GM21447 (cell line): Measurements from ENCODE around the gene SHISA8.

Experiments used
- ATAC-seq: cut with Tn5 transposase; IDR thresholded peaks from one replicate; pipeline ENCODE4 v1.9.1; 2021; ENCODE audit not compliant: unreplicated experiment

The SHISA8 gene

DNA sequence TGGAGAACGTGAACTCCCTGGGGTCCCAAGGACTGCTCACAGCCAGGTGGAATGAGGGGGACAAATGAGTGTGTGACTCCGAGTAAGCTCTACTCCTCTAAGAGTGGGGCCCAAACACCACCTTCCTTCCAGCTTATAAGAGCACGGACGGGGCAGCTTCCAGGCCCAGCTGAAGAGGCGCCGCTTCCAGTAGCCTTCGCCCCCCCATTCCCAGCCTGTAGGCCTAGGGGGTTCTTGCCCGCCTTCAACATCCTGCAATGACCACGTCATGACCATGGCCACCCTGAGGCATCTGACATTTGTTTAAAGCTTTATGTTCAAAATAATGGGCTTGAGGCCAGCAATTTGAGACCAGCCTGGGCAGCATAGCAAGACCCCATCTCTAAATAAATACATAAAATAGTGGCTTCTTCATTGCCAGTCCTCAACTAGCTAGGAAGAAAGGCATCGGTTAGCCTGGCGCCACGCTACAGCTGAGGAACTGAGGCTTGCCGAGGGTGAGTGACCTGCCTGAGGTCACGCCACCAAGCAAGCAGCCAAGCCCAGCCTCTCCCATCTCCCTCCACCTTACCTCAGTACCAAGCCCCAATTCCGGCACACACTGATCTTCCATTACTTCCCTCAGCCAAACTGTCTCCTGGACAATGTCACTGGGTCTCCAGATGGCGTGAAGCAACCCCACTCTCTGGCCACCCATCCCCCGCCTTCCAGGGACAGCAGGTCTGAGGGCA, 19.6 kb upstream of the SHISA8 start:
- ATAC-seq: no peak

DNA sequence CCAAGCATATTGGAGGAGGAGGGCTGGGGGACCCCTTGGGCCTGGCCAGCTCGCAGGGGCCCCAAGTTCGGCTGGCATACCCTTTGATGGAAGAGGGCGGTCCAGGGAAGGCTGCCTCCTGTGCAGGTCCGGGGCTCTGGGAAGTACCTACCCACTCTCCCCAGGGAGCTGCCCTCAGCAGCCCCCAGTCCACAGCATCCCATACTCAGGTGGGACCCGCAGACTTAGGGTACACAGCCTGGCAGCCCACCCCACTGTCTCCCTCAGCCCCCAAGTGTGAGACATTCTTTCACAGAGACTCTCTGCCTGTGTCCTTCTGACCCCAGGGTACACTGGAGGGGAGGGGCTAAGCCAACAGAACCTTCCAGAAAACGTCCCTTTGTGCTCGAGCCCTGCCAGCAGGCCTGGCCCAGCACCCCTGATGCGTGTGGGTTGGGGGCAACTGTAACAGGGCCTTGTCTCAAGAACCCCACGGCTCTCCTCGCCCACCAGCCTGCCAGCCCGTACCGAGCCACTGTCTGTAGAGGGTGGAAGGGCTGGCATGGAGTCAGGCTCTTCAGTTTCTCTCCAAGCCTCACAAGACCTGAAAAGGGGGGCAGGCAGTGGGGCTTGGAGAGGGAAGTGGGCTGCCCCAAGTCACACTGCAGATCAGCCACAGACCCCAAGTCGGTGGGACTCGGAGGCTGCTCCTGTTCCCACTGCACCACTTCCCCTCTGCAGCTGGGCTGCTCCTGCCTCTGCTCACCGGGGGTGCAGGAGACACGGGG, 18.7 kb upstream of the SHISA8 start:
- no peak for ATAC-seq

DNA sequence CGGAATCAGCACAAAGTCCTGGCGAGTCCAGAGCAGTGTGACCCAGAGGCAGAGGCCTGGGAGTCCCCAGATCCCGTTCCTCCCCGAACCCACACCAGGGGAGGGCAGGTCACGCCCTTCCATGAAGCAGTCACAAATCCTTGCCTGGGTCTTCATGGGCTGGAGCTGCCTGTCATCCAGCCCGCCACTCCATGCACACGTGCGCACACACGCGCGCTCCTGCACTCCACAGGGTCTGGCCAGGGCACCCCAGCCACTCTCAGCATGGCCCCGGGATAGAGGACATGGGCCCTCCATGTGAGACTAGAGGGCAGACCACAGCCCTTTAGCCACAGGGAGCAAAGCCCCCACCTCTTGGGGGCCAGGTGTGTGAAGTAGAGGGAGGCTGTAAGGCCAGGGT, 17.5 kb upstream of the SHISA8 start:
- no peak for ATAC-seq

DNA sequence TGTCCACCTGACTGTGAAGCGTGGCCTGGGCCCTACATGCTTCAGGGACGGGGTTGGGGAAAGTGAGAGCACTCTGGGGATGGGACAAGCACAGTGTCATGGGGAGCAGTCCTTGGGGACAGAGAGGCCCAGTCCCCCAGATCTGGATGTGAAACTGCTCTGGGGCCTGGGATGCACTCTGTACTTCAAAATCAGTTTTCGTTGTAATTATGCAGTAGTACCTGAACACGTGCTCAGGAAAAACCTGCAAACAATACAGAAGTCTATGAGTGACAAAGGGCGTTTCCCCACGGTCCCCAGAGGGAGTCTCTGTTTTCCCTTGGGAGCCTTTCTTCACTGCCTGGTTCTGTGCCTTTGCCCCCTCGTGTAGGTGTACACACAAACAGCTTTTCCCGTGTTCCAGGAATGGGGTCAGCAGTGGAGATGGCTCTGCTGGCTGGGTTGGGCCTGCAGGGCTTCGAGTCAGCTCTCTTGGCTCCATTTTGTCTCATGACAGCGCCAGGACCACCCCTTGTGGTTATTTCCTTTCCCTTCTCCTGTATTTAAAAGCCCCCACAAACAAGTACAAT, 16.9 kb upstream of the SHISA8 start:
- no peak for ATAC-seq

DNA sequence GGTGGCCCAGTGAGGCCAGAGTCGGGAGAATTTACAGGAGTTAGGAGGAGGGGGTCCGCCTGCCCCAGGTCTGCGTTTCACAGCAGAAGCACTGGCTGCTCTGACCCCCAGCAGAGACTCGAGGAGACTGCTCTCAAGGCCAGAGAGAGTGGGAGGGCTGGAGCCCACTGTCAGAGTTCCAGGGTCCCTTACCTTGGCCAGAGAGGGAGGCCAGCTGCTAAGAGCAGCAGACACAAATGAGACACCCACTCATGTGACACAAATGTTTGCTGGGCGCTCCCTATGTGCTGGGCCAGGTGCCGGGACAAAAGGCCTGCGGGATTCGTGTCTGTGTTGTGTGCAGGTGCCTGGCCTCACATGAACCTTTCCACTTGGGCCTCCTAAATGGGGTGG, 14.5 kb upstream of the SHISA8 start:
- ATAC-seq: no peak

DNA sequence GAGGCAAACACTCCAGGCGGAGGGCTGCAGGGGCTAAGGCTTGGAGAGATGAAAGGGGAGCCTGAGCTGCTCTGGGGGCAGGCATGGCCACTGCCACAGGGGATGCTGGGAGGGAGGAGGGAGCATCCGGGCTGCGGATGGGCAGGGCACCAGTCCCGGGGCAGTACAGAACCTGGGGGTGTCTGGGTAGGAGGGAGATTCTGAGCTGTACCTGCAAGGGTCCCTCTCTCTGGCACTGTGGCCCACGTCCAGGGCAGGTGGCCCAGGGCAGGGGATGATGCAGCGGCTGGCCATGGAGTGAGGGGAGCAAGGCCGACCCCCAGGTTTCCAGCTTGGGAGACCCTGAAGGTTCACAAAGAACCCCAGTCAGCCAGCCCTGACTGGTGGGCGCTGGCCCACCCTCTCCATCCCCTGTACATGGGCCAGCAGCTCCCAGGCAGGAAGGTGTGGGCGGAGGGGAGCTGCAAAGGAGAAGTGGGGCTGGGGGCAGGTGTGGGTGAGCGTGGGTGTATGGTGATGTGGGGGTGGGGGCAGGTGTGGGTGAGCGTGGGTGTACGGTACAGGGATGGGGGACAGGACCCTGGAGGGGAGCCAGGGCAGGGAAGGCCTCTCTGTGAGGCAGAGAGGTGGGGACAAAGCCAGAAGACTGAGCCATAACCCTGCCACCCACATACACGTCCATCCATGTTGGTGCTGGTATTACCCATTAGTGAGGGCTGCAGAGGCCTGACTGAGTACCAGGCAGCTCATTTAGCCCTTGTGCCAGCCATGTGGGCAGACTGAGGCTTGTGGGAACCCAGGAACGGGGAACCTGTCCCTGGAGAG, 13.9 kb upstream of the SHISA8 start:
- ATAC-seq: no peak

DNA sequence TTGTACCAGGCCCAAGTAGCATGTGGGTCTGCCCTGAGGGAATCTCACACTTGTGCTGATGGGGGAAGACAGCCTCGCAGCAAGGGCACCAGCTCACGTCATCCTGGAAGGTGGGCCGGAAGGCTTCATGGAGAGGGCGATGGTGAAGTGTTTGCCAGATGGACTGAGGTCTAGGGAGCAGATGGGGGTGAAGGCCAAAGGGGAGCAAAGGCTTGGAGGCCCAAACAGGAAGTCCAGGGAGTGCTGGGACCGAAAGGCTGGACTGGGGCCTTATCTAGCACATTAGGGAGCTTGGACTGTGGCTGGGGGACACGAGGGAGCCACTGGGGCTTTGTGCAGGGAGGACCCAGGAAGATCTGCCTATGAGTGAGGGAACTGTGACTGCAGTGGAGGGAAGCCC, 12.9 kb upstream of the SHISA8 start:
- ATAC-seq: no peak

DNA sequence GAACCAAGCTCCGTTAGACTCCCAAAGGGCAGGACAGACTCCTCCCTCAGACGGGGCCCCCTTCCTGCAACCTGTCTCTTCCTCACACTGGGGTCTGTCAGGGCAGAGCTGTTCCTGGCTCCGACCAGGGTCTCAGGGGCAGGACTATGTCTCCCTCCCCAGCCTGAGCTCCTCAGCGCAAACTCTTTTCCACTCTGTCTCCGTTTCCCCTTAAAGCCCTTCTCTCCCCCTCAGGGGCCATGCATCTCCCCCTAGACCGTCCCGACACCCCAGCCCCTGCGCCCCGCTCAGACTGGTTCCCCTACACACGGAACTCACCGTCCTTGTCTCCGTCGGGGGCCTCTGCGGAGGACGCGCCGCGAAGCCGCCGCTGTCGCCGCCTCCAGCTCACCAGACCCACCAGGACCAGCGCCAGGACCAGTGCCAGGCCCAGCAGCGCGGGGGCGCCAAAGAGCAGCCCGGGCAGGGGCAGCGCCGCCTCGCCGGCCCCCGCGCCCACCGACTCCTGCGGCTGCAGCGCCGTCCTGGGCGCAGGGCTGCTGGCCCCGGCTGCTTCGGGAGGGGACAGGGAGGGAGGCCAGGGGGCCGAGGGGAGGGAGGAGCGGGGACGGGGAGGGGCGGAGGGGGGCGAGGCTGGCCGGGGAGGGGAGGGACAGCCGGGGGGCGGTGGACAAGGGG, 11.0 kb upstream of the SHISA8 start:
- no peak for ATAC-seq

DNA sequence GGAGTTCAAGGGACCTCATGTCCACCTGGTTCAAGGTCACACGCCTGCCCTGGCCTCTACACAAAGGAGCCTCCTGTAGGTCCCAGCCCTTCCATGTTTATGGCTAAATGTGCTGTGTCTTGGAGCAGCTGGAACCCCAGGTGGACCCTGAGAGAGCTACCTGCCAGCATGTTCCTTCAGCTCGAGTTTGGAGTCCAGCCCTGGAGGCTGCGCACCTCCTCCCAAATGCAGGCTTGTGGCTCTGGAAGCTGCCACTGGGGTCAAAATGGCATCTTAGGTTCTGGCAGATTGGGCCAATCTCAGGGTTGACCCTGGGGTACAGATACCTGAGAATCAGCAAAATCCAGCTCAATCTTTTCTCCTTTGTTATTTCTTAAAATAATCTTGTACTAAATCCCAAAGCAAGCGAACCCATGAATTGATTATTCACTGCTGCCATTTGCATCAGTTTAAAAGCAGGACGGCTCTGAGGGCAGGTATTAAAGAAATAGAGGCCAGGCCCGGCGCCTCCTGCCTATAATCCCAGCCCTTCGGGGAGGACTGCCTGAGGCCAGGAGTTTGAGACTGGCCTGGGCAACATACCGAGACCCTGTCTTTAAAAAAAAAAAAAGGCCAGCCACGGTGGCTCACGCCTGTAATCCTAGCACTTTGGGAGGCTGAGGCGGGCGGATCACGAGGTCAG, 8.9 kb upstream of the SHISA8 start:
- ATAC-seq: no peak

DNA sequence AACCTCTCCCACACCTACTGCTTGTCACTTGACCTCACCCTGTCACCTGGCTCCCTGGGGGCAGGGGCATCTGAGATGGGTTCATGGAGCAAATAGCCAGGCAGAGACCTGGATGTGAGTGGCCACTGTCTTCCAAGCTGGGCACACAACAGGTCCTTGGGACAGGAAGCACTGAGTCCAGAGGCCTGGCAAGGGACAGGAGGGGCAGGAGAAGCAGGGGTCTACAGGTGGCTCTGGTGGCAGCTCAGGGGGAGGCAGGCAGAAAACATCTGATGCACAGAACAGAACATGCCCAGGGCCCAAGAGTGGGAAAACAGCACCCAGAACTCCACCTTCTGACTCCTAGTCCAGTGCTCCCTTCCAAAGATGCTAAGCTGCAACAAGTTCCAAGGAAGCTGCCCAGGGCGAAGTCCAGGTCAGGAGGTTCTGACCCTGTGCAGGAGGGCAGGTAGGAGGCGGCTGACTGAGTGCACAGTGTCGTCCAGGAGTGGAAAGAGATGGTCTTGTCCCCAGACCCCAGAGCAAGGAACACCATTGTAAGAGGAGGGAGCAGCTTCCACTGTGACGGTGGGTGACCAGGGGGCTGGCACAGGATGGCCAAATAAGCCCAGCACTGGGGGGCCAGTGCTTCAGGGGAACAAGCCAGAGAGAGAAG, 8.2 kb upstream of the SHISA8 start:
- ATAC-seq: no peak

DNA sequence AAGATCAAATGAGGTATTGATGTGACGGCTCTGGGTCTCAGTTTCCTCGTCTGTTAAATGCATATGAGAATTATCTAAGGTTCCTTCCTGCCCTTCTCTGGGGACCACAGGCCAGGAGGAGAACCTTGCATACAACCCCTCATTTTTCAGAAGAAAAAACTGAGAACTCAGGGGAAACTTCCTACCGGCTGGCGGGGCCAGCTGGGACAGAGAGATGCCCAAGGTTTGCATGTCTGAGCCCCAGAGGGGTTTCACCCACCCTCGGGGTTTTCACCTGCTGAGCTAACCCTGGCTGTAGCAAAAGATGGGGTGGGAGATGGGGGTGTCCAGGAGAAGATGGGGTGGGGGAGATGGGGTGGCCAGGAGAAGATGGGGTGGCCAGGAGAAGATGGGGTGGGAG, 7.5 kb upstream of the SHISA8 start:
- no peak for ATAC-seq

DNA sequence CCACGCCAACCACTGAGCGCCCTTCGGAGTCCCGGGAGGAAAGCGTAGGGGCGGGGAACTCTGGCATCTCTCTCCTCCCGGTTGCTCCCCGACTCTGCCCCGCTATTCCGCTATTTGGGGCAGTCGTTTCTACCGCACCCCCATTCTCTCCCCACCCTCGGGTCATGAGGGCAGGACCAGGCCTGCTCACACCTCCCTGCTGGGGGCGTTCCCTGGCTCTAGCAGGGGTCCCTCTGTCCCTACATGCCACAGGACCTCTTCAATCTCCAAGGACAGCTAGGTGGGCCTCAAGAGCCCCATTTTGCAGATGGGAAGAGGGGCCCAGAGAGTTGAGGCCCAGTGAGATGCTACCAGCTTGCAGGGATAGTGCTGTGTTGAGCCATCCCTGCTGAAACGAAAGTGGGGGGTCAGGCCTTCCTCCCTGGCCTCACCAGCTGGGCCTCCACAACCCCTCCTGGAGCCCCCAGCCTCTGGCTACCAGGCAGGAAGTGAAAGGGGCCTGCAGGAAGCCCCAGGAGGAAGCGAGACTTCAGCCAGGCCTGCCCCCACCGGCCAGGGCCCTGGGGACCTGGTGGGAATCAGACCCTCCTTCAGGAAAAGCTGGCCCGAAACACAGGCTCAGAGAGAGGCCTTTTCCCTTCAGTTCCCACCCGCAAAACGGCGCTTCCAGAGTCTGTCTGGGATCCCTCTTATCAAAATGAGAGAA, 5.5 kb upstream of the SHISA8 start:
- ATAC-seq: peak; percentile 15

DNA sequence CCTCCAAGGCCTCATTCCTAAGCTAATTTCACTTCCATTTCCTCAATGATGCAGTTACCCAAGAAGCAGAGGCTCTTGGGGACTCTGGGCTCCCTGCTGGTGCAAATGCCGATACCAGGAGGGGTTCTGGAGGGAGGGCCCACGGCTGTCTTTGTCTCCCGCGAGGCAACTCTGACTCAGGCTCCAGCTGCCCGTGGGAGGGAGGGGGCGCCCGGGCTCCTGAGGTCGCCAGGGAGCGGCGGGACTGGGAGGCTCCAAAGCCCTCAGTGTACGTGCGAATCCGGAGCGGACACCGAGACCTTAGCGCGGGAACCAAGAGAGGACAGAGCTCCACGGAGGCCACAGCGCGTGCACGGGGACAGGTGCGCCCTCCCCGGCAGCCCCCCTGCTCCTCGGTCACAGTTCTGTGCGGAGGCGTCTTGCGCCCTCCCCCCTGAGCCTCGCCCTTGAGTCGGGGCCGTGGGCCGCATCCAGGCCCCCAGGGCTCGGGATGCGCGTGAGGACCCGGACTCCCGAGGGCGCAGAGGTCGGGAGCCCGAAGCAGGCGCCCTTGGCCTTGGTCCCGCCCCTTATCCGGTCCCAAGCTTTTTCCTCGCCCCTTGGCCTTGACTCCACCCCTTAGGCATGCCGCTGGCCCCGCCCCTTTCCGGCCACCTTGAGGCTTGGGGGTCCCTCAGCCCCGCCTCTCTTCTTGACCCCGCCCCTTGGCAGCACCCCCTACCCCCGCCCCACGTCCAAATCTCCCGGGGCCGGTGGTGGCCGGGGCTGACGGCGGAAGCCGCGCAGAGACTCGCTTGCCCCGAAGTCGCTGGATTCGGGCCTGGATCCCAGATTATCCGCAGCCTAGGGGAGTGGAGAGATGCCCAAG, 4.7 kb upstream of the SHISA8 start:
- ATAC-seq: peak; percentile 46

DNA sequence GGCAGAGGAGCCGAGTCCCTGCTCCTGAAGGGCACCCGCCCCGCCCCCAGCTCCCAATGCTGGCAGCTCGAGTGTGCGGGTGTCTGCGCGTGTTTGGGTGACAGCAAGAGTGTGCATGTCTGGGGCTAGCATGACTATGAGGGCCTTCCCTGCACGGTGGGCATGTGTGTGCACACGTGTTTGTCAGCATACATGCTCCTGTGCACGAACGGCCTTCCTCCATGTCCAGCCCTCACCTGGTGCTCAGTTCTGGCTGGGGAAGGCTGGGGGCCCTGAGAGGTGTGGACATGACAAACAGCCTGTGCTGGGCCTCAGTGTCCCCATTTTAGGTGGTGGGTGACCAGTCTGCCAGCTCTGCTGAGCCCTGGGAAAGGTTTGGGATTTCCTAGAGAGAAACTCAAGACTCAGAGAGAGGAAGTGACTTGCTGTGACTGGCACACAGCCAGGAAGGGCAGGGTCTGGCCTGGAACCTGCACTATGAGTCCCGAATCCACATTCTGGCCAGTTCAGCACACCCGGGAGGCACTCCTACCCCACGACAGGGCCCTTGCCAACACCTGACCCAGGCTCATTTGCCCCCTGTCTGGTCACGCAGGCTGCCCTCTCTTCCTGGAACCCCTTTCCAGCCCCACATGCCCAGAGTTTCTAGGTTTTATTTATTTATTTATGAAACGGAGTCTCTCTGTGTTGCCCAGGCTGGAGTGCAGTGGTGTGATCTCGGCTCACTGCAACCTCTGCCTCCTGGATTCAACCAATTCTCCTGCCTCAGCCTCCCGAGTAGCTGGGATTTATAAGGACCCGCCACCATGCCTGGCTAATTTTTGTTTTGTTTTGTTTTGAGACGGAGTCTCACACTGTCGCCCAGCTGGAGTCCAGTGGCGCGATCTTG, 3.3 kb upstream of the SHISA8 start:
- no peak for ATAC-seq

DNA sequence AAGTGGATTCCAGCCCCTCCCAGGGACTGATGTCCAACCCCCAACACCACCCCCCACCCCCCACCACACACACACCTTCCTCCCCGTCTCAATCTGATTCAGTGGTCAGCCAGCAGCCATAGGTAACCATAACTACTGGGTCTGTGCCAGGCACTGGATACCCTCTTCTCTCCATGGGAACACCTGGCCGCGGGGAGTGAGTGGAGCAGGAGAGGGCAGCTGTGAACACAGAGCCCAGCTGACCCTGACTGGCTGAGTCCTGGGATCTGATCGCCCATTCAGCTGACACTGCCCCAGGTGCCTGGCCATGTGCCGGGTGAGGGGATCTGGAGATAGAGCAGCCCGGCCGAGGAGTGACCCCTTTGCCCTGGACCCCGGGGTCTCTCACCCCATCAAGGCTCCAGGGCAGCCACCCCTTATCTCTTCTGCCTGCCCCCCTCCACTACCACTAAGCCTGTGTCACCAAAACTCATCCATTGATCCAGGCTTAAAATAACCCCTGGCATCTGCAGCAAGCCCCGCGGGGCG, 2.6 kb upstream of the SHISA8 start:
- ATAC-seq: no peak

DNA sequence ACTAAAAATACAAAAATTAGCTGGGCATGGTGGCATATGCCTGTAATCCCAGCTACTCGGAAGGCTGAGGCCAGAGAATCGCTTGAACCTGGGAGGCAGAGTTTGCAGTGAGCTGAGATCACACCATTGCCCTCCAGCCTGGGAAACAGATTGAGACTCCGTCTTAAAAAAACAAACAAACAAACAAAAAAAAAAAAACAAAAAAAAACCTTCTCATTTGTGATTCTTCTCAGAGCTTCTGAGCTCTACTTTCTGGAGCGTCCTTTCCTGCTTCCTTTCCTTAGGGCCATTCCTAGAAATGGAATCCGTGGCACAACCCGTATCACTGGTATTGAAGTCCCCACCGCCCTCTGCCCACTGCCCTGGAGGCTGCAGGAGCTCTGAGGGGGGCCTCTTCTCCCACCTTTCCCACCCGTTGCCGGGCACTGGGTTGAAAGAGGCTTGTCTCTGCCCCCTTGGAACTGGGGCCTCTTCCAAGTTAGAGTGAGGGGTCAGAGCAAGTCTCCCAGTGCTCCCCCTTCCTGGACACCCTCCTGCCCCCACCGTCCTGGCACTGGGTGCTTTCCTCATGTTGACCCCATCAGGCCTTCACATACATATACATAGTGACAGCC, 2.0 kb upstream of the SHISA8 start:
- no peak for ATAC-seq
